Measurements from ENCODE around the gene ADGRB3.

- TF ChIP-seq GATA2 (IDR thresholded peaks at IDR 0.05; ENCODE audit: low read depth, low read length) = no peak
- TF ChIP-seq GATA3 (IDR thresholded peaks at IDR 0.05; ENCODE audit: low read depth, low read length) = no peak
Measured at GRCh38 chr6:69162811-69163210, 527.7 kb downstream of the ADGRB3 start.

Data from SH-SY5Y (cell line).